WI38 (cell line): ENCODE results near the gene TMEM247.
"Not testable (repeated sequence)": the region's sequence is repeated elsewhere in the genome, so short reads cannot be mapped to it uniquely, and the experiment has no call there.

ENCODE experiments used
- H3K4me3 ChIP-seq: 2 replicates; pipeline ENCODE4 v1.5.1; 2011; ENCODE audit warnings: low read depth, mild to moderate bottlenecking, control low read depth, low read length
- TF ChIP-seq, protein P1 (sequence below): IDR thresholded peaks from 2 replicates; pipeline ENCODE4 v1.5.1; 2012; ENCODE audit warnings: low read depth, mild to moderate bottlenecking, control low read depth, low read length

The TMEM247 gene

DNA sequence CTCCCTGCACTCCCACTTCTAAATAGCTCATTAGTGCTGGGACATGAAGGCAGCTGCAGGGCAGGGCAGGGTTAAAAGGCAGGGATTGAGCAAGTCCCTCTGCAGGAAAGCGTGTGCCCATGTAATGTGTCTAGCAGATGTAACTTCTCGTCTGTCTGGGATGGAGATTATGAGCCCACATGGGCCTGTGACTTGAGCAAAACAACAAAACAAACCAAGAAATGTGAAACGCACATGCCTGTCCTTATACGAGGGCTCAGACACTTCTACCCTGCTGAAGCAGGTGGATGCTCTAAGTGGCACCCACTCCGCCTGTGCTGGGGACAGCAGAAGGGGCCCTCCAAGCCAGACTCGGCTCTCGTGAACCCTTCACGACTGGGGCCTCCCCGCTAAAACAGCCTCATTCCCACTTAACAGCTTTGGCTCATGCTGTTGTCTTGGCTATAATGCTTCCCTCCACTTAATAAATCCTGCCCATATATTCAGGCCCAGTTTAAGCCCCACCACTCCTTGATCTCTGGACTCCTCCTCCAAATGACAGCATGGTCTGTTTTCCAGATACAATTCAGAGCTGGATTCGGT lies 40.9 kb downstream of the TMEM247 start:
- TF ChIP-seq, protein P1, sequence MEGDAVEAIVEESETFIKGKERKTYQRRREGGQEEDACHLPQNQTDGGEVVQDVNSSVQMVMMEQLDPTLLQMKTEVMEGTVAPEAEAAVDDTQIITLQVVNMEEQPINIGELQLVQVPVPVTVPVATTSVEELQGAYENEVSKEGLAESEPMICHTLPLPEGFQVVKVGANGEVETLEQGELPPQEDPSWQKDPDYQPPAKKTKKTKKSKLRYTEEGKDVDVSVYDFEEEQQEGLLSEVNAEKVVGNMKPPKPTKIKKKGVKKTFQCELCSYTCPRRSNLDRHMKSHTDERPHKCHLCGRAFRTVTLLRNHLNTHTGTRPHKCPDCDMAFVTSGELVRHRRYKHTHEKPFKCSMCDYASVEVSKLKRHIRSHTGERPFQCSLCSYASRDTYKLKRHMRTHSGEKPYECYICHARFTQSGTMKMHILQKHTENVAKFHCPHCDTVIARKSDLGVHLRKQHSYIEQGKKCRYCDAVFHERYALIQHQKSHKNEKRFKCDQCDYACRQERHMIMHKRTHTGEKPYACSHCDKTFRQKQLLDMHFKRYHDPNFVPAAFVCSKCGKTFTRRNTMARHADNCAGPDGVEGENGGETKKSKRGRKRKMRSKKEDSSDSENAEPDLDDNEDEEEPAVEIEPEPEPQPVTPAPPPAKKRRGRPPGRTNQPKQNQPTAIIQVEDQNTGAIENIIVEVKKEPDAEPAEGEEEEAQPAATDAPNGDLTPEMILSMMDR, result no peak
- no peak overlapping the region for H3K4me3 ChIP-seq

DNA sequence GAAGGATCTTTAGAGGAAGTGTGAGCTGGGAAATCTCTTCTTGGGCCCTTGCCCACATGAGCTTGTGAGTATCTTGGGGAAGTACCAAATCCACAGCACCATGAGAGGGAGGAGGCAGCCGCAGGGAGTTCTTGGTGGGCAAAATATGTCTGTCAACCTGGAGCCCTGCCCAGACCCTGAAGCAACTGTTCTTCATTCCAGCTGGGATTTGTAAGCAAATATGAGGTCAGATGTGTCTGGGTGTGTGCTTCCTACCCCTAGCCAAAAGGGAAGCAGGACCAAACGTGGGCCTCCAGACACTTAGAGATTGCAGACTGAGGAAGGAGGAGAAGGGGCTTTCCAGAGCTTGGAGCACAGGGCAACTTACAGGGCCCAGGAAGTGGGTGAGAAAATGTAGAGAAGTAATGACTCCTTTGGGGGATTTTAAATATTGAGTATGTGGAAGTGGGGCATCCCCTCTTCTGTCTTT lies 41.9 kb downstream of the TMEM247 start:
- TF ChIP-seq, protein P1, result no peak
- H3K4me3 ChIP-seq, result no peak overlapping the region

DNA sequence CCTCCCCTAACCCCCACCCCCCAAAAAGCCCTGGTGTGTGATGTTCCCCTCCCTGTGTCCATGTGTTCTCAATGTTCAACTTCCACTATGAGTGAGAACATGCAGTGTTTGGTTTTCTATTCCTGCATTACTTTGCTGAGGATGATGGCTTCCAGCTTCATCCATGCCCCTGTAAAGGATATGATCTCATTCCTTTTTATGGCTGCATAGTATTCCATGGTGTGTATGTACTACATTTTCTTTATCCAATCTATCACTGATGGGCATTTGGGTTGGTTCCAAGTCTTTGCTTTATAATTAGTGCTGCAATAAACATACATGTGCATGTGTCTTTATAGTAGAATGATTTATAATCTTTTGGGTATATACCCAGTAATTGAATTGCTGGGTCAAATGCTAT lies 43.0 kb downstream of the TMEM247 start:
- not testable (repeated sequence) for H3K4me3 ChIP-seq

DNA sequence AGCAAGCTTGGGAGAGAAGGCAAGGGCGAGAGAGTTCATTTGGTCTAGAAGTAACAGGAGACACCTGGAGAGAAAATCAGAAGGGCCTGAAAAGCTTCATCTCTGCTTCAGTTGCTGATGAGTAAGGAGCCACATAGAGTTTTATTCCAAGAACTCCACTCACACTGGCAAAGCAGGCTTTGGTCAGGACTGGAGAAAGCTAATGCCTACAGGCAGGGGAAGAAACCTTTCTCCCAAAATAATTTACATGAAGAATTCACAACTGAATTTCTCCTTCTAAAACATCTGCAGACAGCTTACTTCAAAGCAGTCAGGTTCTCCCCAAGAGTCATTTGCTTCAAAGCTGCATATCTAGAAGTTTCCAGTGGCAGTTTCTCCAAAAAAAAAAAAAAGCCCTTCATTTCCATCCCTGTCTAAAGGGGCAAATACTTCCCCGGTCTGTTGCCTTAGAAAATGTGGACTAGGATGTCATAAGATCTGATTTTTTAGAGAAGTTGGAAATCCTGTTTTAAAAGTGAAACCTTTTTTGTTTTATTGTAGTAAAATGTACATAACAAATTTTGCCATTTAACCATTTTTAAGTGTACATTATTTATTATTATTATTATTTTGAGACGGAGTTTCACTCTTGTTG lies 46.3 kb downstream of the TMEM247 start:
- TF ChIP-seq, protein P1, result no peak
- no peak overlapping the region for H3K4me3 ChIP-seq

DNA sequence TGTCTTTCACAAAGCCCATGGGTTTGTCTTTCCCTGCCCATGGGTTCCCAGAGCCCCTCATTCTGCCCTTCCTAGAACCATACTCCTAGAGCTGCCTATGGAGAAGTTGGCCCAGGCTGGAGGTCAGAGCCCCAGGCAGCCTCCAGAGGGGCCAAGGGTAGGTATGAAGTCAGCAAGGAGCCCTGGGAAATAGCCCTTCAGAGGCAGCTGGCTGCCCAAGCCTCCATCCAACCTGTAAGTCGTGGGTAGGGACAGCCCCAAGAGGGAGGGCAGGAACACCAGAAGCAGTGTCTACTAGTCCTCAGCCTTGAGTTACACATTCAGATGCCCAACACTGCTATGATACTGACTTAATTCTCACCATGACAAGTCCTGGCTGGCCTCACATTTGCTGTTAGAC lies 49.5 kb downstream of the TMEM247 start:
- H3K4me3 ChIP-seq, result no peak overlapping the region
- TF ChIP-seq, protein P1, result no peak

DNA sequence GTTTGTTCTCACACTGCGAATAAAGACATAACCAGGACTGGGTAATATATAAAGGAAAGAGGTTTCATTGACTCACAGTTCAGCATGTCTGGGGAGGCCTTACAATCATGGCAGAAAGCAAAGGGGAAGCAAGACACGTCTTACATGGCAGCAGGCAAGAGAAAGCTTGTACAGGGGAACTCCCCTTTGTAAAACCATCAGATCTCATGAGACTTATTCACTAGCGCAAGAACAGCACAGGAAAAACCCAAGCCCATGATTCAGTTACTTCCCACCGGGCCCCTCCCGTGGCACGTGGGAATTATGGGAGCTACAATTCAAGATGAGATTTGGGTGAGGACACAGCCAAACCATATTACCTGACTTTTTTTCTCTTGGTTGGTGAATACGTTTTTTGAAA lies 51.3 kb downstream of the TMEM247 start:
- TF ChIP-seq, protein P1, result no peak
- no peak overlapping the region for H3K4me3 ChIP-seq

DNA sequence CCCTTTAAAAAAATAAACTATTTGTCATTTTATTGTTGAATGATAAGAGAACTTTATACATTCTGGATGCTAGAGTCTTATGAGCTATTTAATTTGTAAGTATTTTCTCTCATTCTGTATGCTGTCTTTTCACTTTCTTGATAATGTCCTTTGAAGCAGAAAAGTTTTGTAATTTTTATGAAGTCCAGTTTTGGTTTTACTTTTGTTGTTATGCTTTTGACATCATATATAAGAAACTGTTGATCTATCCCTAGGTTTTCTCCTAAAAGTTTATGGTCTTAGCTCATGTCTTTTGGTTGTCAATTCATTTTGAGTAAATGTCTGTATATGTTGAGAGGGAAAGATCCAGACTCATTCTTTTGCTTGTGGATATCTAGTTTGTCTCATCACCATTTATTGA lies 52.5 kb downstream of the TMEM247 start:
- no peak overlapping the region for H3K4me3 ChIP-seq
- TF ChIP-seq, protein P1, result no peak
